H9 (cell line): ENCODE data around the gene NEAT1. TPM values are rescaled to one million over a fixed set of nuclear protein-coding genes. Genes with fewer than 3 reads are reported as not detected.

Source experiments
- DNase-seq: peaks from one replicate; pipeline ENCODE4 v3.0.0-alpha.2; 2017
- H2AFZ ChIP-seq: one replicate; pipeline ENCODE4 v1.6.1; 2013; ENCODE audit warnings: mild to moderate bottlenecking, low read length, control low read depth, moderate library complexity
- H2AK5ac ChIP-seq: 2 replicates; pipeline ENCODE4 v1.6.1; 2013; ENCODE audit warnings: low read length, control low read depth, mixed read lengths; ENCODE audit not compliant: insufficient read length
- H2BK120ac ChIP-seq: one replicate; pipeline ENCODE4 v1.6.1; 2013; ENCODE audit warnings: low read depth, mild to moderate bottlenecking, low read length, control low read depth, inconsistent platforms; ENCODE audit not compliant: poor library complexity, severe bottlenecking
- H2BK12ac ChIP-seq: 2 replicates; pipeline ENCODE4 v1.6.1; 2013; ENCODE audit warnings: low read length, control low read depth, mixed read lengths, low read depth; ENCODE audit not compliant: insufficient read length
- H2BK15ac ChIP-seq: 2 replicates; pipeline ENCODE4 v1.6.1; 2013; ENCODE audit warnings: low read depth, low read length, control low read depth
- H2BK20ac ChIP-seq: one replicate; pipeline ENCODE4 v1.6.1; 2013; ENCODE audit warnings: low read depth, mild to moderate bottlenecking, low read length, control low read depth, inconsistent platforms; ENCODE audit not compliant: poor library complexity, severe bottlenecking
- H2BK5ac ChIP-seq: 2 replicates; pipeline ENCODE4 v1.6.1; 2013; ENCODE audit warnings: low read length, control low read depth, mixed read lengths; ENCODE audit not compliant: insufficient read length
- H3K14ac ChIP-seq: 2 replicates; pipeline ENCODE4 v1.6.1; 2013; ENCODE audit warnings: low read length, control low read depth; ENCODE audit not compliant: insufficient read depth
- H3K18ac ChIP-seq: 2 replicates; pipeline ENCODE4 v1.6.1; 2013; ENCODE audit warnings: low read depth, mild to moderate bottlenecking, mixed read lengths, low read length, control low read depth; ENCODE audit not compliant: insufficient read length
- H3K23ac ChIP-seq: 2 replicates; pipeline ENCODE4 v1.6.1; 2013; ENCODE audit warnings: low read length, control low read depth, mixed read lengths, low read depth; ENCODE audit not compliant: insufficient read length
- H3K23me2 ChIP-seq: 2 replicates; pipeline ENCODE4 v1.6.1; 2013; ENCODE audit warnings: low read depth, mild to moderate bottlenecking, mixed read lengths, low read length, control low read depth; ENCODE audit not compliant: insufficient read length, poor library complexity, severe bottlenecking
- H3K27ac ChIP-seq: 2 replicates; pipeline ENCODE4 v1.5.1; 2013; ENCODE audit warnings: low read length, control low read depth, mixed read lengths, low read depth; ENCODE audit not compliant: insufficient read length
- H3K27me3 ChIP-seq: 2 replicates; pipeline ENCODE4 v1.6.1; 2013; ENCODE audit warnings: low read length, control low read depth, inconsistent platforms; ENCODE audit not compliant: insufficient read depth
- H3K4ac ChIP-seq: 2 replicates; pipeline ENCODE4 v1.6.1; 2013; ENCODE audit warnings: low read depth, mild to moderate bottlenecking, control low read depth, inconsistent platforms, low read length, moderate library complexity
- H3K4me1 ChIP-seq: 2 replicates; pipeline ENCODE4 v1.6.1; 2013; ENCODE audit warnings: low read length, control low read depth, inconsistent platforms; ENCODE audit not compliant: insufficient read depth
- H3K4me2 ChIP-seq: 2 replicates; pipeline ENCODE4 v1.6.1; 2013; ENCODE audit warnings: low read length, control low read depth, mixed read lengths; ENCODE audit not compliant: insufficient read length, insufficient read depth
- H3K56ac ChIP-seq: 2 replicates; pipeline ENCODE4 v1.6.1; 2013; ENCODE audit warnings: low read depth, mild to moderate bottlenecking, mixed read lengths, low read length, control low read depth; ENCODE audit not compliant: insufficient read length
- H3K79me1 ChIP-seq: 2 replicates; pipeline ENCODE4 v1.6.1; 2013; ENCODE audit warnings: low read depth, mild to moderate bottlenecking, moderate library complexity, low read length, control low read depth, inconsistent platforms; ENCODE audit not compliant: insufficient read depth, poor library complexity, severe bottlenecking
- H3K79me2 ChIP-seq: 2 replicates; pipeline ENCODE4 v1.6.1; 2013; ENCODE audit warnings: low read length, control low read depth, inconsistent platforms; ENCODE audit not compliant: insufficient read depth
- H3K9ac ChIP-seq: 2 replicates; pipeline ENCODE4 v1.6.1; 2013; ENCODE audit warnings: low read length, control low read depth, mixed read lengths; ENCODE audit not compliant: insufficient read length; ENCODE audit errors: extremely low read depth
- H3K9me3 ChIP-seq: one replicate; pipeline ENCODE4 v1.6.1; 2013; ENCODE audit warnings: low read depth, low read length, inconsistent platforms; ENCODE audit not compliant: control insufficient read depth
- H3T11ph ChIP-seq: one replicate; pipeline ENCODE4 v1.6.1; 2013; ENCODE audit warnings: mild to moderate bottlenecking, low read length, control low read depth, inconsistent platforms
- H4K20me1 ChIP-seq: one replicate; pipeline ENCODE4 v1.6.1; 2013; ENCODE audit not compliant: control insufficient read depth, insufficient read length, insufficient read depth
- H4K5ac ChIP-seq: 2 replicates; pipeline ENCODE4 v1.6.1; 2013; ENCODE audit warnings: low read depth, mild to moderate bottlenecking, mixed read lengths, low read length, control low read depth; ENCODE audit not compliant: insufficient read length
- H4K8ac ChIP-seq: replicated peaks from 2 replicates; pipeline ENCODE4 v1.6.1; 2013; ENCODE audit warnings: low read length, control low read depth, mixed read lengths, low read depth; ENCODE audit not compliant: insufficient read length
- H4K91ac ChIP-seq: 2 replicates; pipeline ENCODE4 v1.6.1; 2013; ENCODE audit warnings: low read depth, mild to moderate bottlenecking, moderate library complexity, mixed read lengths, low read length, control low read depth; ENCODE audit not compliant: insufficient read length
- H3K27ac Mint-ChIP-seq, 3 experiments: 2 replicates in 2 of 3; 3 replicates in 1 of 3; pipeline ENCODE4 v1.8.0; 2020 to 2021; ENCODE audit warnings: mixed read lengths in 3 of 3, mild to moderate bottlenecking in 1 of 3, moderate library complexity in 1 of 3
- H3K27me3 Mint-ChIP-seq: 2 replicates; pipeline ENCODE4 v1.8.0; 2021; ENCODE audit warnings: low read depth, mild to moderate bottlenecking, moderate library complexity, mixed read lengths
- H3K36me3 Mint-ChIP-seq, 3 experiments: 2 replicates in 2 of 3; 3 replicates in 1 of 3; pipeline ENCODE4 v1.8.0; 2020 to 2021; ENCODE audit warnings: low read depth in 3 of 3, mixed read lengths in 3 of 3; ENCODE audit not compliant: insufficient read depth in 1 of 3
- H3K4me1 Mint-ChIP-seq, 2 experiments: 2 replicates each; pipeline ENCODE4 v1.8.0; 2020; ENCODE audit warnings: mixed read lengths in 2 of 2
- H3K4me3 Mint-ChIP-seq, 2 experiments: 2 replicates in 1 of 2; 3 replicates in 1 of 2; pipeline ENCODE4 v1.8.0; 2020 to 2021; ENCODE audit warnings: mild to moderate bottlenecking in 2 of 2, mixed read lengths in 2 of 2, moderate library complexity in 1 of 2
- H3K9me3 Mint-ChIP-seq, 2 experiments: 2 replicates in 1 of 2; 3 replicates in 1 of 2; pipeline ENCODE4 v1.8.0; 2020; ENCODE audit warnings: mild to moderate bottlenecking in 2 of 2, mixed read lengths in 2 of 2, moderate library complexity in 1 of 2
- WGBS: extraction: QIAGEN DNeasy Blood & Tissue Kit; methylation state at CpG from one replicate; pipeline ENCODE4 v1.1.7; 2013; ENCODE audit warnings: missing lambda C conversion rate, low lambda C conversion rate, mixed read lengths; ENCODE audit not compliant: insufficient read length; ENCODE audit errors: extremely low coverage; 5-methylcytosine and 5-hydroxymethylcytosine counted together
- total RNA-seq: library from RNA; stranded (reverse); gene quantifications from 2 replicates; pipeline ENCODE4 v1.2.1, GENCODE V29; 2021
- TF ChIP-seq, protein P1 (sequence below): fragments of 200-600 bp; sonication (generic); conservative IDR thresholded peaks from 3 replicates; pipeline ENCODE4 v1.8.0; 2021; ENCODE audit warnings: antibody characterized with exemption, mild to moderate bottlenecking

The NEAT1 gene
- total RNA-seq, 1 experiment from 2014 or later: 12.7 TPM

- Histone ChIP-seq H3K18ac (no peak overlapping the region), H2BK120ac (no peak overlapping the region), H2BK15ac (no peak overlapping the region), H3K27me3 (no peaks in the 10 kb centered on the region), H3K4ac (no peak overlapping the region), H3K4me2 (no peak overlapping the region), H3K9ac (no peak overlapping the region), H3K23ac (no peak overlapping the region), H2AK5ac (no peak overlapping the region), H2AFZ (no peak overlapping the region), H3K4me1 (peaks cover 34% of the 10 kb centered on the region; the same call in 1 of the 2 replicates), H3K14ac (no peak overlapping the region), H3K56ac (no peak overlapping the region), H4K20me1 (no peaks in the 10 kb centered on the region), H3K27ac (no peak overlapping the region), H3K79me2 (no peaks in the 10 kb centered on the region), H4K91ac (no peak overlapping the region), H3K9me3 (no peaks in the 10 kb centered on the region), H2BK12ac (no peak overlapping the region), H4K5ac (no peak overlapping the region), H3K23me2 (peaks cover 13% of the 10 kb centered on the region), H3K79me1 (no peaks in the 10 kb centered on the region), H2BK5ac (no peak overlapping the region), H3T11ph (no peak overlapping the region), H2BK20ac (no peak overlapping the region), H4K8ac (no peak overlapping the region)
- H3K4me3 Mint-ChIP-seq: peak overlapping the region; percentile 25 to 62; a peak in 3 of 5 replicates
- no CpG with 5 or more reads among the region's 17 CpGs for WGBS
- peak; percentile 82 for DNase-seq
- no peaks in the 10 kb centered on the region; a peak in 1 of 5 replicates for H3K9me3 Mint-ChIP-seq
- peaks cover 81 to 83% of the 10 kb centered on the region in 2 experiments for H3K4me1 Mint-ChIP-seq
- TF ChIP-seq, protein P1, sequence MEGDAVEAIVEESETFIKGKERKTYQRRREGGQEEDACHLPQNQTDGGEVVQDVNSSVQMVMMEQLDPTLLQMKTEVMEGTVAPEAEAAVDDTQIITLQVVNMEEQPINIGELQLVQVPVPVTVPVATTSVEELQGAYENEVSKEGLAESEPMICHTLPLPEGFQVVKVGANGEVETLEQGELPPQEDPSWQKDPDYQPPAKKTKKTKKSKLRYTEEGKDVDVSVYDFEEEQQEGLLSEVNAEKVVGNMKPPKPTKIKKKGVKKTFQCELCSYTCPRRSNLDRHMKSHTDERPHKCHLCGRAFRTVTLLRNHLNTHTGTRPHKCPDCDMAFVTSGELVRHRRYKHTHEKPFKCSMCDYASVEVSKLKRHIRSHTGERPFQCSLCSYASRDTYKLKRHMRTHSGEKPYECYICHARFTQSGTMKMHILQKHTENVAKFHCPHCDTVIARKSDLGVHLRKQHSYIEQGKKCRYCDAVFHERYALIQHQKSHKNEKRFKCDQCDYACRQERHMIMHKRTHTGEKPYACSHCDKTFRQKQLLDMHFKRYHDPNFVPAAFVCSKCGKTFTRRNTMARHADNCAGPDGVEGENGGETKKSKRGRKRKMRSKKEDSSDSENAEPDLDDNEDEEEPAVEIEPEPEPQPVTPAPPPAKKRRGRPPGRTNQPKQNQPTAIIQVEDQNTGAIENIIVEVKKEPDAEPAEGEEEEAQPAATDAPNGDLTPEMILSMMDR: no peak
- peaks cover 2% of the 10 kb centered on the region; the same call in 1 of the 2 replicates for H3K27me3 Mint-ChIP-seq
- no peaks in the 10 kb centered on the region; a peak in 1 of 7 replicates for H3K36me3 Mint-ChIP-seq
- H3K27ac Mint-ChIP-seq: peak overlapping the region; percentile 72 to 95 (median 92)
These were observed 69.2 kb downstream of the NEAT1 start for GRCh38 chr11:65491614-65492386.
